ENCODE data around the gene PRMT9. TPM values are rescaled to one million over a fixed set of nuclear protein-coding genes. Genes with fewer than 3 reads are reported as not detected.

PRMT9 gene
- total and polyA plus RNA-seq, 4 experiments from 2014 or later = 4.6 to 12.6 (median 9.4) TPM

GRCh38 chr4:147725673-147726072 is 41.7 kb upstream of the PRMT9 start:
- intact Hi-C loops (cut with micrococcal nuclease) = no loop called here
- no peak overlapping the region for H3K27ac ChIP-seq (ENCODE audit: low read depth, low read length)
- DNase-seq = no peak
- H3K9me3 ChIP-seq (ENCODE audit: control insufficient read depth in 1 of 2, low read length in 2 of 2) = no peaks in the 10 kb centered on the region
- H3K4me1 ChIP-seq (ENCODE audit: insufficient read depth, low read length) = peaks cover 1% of the 10 kb centered on the region
- H3K4me3 ChIP-seq (ENCODE audit: low read length in 2 of 2) = no peak overlapping the region
- Mint-ChIP-seq H3K36me3 (no peaks in the 10 kb centered on the region), H3K9me3 (no peaks in the 10 kb centered on the region), H3K4me1 (peaks cover 0 to 6% (median 4%) of the 10 kb centered on the region in 4 donors), H3K27ac (no peak overlapping the region), H3K4me3 (no peak overlapping the region), H3K27me3 (no peaks in the 10 kb centered on the region)
- ChIA-PET CTCF (ENCODE audit: partially characterized antibody) (interaction anchor here (4.5 kb wide), 1 partner anchor 141 kb away, joined by 35 read pairs; no protein-coding TSS in a partner anchor), POLR2A (ENCODE audit: partially characterized antibody) (interaction anchor here (0.6 kb wide), 1 partner anchor 17 kb away, joined by 3 read pairs; no protein-coding TSS in a partner anchor)
- no peaks in the 10 kb centered on the region for H3K27me3 ChIP-seq (ENCODE audit: insufficient read depth, low read length)
- no peaks in the 10 kb centered on the region for H3K36me3 ChIP-seq (ENCODE audit: insufficient read depth, low read length)

- H3K27me3 ChIP-seq (ENCODE audit: insufficient read depth, low read length) = no peaks in the 10 kb centered on the region
- Mint-ChIP-seq H3K4me3 (no peak overlapping the region), H3K9me3 (no peaks in the 10 kb centered on the region), H3K4me1 (peaks cover 0 to 1% (median 0%) of the 10 kb centered on the region in 4 donors), H3K27ac (peak overlapping the region in 1 of 7 donors; percentile 83), H3K36me3 (no peaks in the 10 kb centered on the region), H3K27me3 (no peaks in the 10 kb centered on the region)
- CTCF ChIA-PET (ENCODE audit: partially characterized antibody) = interaction anchor here (1.1 kb wide), 1 partner anchor 142 kb away, joined by 5 read pairs; no protein-coding TSS in a partner anchor
- H3K9me3 ChIP-seq (ENCODE audit: control insufficient read depth in 1 of 2, low read length in 2 of 2) = no peaks in the 10 kb centered on the region
- no peaks in the 10 kb centered on the region for H3K4me1 ChIP-seq (ENCODE audit: insufficient read depth, low read length)
- POLR2A ChIA-PET (ENCODE audit: partially characterized antibody) = interaction anchor here (0.6 kb wide), 1 partner anchor 18 kb away, joined by 3 read pairs; no protein-coding TSS in a partner anchor
- H3K4me3 ChIP-seq (ENCODE audit: low read length in 2 of 2) = no peak overlapping the region
- intact Hi-C loops (cut with micrococcal nuclease) = no loop called here
- H3K27ac ChIP-seq (ENCODE audit: low read depth, low read length) = no peak overlapping the region
- DNase-seq = no peak
- no peaks in the 10 kb centered on the region for H3K36me3 ChIP-seq (ENCODE audit: insufficient read depth, low read length)
Observed at GRCh38 chr4:147724468-147725201, 40.7 kb upstream of the PRMT9 start.

DNA sequence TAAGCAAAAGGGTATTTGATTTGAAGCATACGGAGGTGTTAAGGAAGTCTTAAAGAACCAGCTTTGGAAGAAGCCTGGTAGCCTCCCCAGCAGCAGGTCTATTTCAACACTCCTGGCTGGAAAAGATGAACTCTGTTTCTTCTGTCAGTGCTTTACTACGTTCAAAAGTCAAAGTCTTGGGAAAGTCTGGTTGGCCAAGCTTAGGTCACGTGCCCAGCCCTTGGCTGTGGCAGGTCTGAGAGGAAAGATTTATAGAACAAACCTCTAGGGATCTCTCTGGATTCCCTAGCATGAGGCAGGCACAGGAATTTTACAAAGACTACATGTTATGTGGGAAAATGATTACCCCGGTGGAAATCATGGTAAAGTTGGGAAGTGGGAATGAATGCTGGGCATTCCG is 39.4 kb upstream of the PRMT9 start:
- no peaks in the 10 kb centered on the region for H3K4me1 ChIP-seq (ENCODE audit: insufficient read depth, low read length)
- DNase-seq = no peak
- no peak overlapping the region for H3K27ac ChIP-seq (ENCODE audit: low read depth, low read length)
- intact Hi-C loops (cut with micrococcal nuclease) = no loop called here
- H3K4me3 Mint-ChIP-seq = no peak overlapping the region
- no peaks in the 10 kb centered on the region for H3K9me3 Mint-ChIP-seq
- ChIA-PET CTCF (ENCODE audit: partially characterized antibody) (no interaction called here), POLR2A (ENCODE audit: partially characterized antibody) (no interaction called here)
- H3K36me3 Mint-ChIP-seq = no peaks in the 10 kb centered on the region
- H3K4me3 ChIP-seq (ENCODE audit: low read length in 2 of 2) = no peak overlapping the region
- H3K36me3 ChIP-seq (ENCODE audit: insufficient read depth, low read length) = no peaks in the 10 kb centered on the region
- H3K4me1 Mint-ChIP-seq = no peaks in the 10 kb centered on the region
- no peaks in the 10 kb centered on the region for H3K9me3 ChIP-seq (ENCODE audit: control insufficient read depth in 1 of 2, low read length in 2 of 2)
- no peaks in the 10 kb centered on the region for H3K27me3 Mint-ChIP-seq
- H3K27ac Mint-ChIP-seq = peak overlapping the region in 1 of 7 donors; percentile 55
- no peaks in the 10 kb centered on the region for H3K27me3 ChIP-seq (ENCODE audit: insufficient read depth, low read length)

DNA sequence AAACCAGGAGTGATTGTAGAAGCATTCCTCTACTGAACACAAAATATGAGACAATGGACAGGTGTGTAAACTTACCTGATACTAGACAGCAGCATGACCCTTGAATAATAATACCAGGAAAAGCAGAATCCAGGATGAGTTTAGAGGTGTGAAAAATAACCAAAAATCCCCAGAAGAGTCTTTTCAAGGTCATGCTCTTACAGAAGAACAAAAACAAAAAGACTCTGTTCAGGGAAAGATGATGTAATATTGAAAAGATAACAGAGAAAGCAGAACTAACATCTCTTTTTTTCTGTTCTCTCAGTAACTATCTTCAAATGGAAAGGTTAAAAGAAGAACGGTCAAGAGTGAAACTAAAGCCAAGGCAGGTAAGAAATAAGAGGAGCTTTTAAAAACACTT is 33.9 kb upstream of the PRMT9 start:
- Histone ChIP-seq H3K27ac (ENCODE audit: low read depth, low read length) (no peak overlapping the region), H3K9me3 (ENCODE audit: control insufficient read depth in 1 of 2, low read length in 2 of 2) (no peaks in the 10 kb centered on the region), H3K36me3 (ENCODE audit: insufficient read depth, low read length) (no peaks in the 10 kb centered on the region), H3K4me1 (ENCODE audit: insufficient read depth, low read length) (no peaks in the 10 kb centered on the region), H3K27me3 (ENCODE audit: insufficient read depth, low read length) (no peaks in the 10 kb centered on the region), H3K4me3 (ENCODE audit: low read length in 2 of 2) (no peak overlapping the region)
- H3K36me3 Mint-ChIP-seq = no peaks in the 10 kb centered on the region
- no peak overlapping the region for H3K27ac Mint-ChIP-seq
- H3K4me1 Mint-ChIP-seq = no peaks in the 10 kb centered on the region
- intact Hi-C loops (cut with micrococcal nuclease) = no loop called here
- CTCF ChIA-PET (ENCODE audit: partially characterized antibody) = interaction anchor here (0.7 to 2.2 kb wide), 2 partner anchors 148 to 149 kb away, joined by 4 to 12 read pairs; no protein-coding TSS in a partner anchor
- H3K27me3 Mint-ChIP-seq = peaks cover 1 to 5% of the 10 kb centered on the region in 2 donors
- POLR2A ChIA-PET (ENCODE audit: partially characterized antibody) = no interaction called here
- H3K4me3 Mint-ChIP-seq = no peak overlapping the region
- H3K9me3 Mint-ChIP-seq = peaks cover 0 to 1% (median 0%) of the 10 kb centered on the region in 8 donors
- DNase-seq = no peak

DNA sequence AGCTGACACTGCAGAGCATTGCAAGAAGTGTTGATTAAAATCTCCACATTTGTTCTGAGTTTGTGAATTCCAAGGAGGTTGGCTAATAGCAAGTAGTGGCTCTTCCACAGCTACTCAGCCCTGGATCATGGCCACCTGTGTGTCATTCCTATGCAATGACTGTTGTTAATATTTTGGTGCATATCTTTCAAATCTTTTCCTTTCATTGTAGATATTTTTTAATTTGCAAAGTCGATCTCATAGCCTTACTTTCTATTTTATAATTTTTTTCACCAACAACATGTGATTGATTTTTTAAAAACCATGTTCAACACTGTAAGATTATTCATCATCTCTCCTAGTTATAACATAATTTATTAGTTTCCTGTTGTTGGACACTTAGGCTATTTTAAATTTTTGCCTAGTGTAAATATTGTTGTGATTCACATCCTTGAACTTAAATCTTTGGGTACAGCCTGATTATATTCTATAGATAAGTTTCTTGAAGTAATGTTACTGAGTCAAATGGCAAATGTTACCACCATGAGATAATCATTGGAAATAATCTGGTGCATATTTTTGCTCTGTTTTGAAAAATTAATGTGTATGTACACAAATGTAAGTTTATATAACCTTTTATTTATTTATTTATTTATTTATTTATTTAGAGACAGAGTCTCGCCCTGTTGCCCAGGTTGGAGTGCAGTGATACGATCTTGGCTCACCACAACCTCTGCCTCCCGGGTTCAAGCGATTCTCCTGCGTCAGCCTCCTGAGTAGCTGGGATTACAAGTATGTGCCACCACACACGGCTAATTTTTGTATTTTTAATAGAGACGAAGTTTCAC is 30.8 kb upstream of the PRMT9 start:
- Histone ChIP-seq H3K4me3 (ENCODE audit: low read length in 2 of 2) (no peak overlapping the region), H3K27ac (ENCODE audit: low read depth, low read length) (no peak overlapping the region), H3K36me3 (ENCODE audit: insufficient read depth, low read length) (no peaks in the 10 kb centered on the region), H3K27me3 (ENCODE audit: insufficient read depth, low read length) (no peaks in the 10 kb centered on the region), H3K4me1 (ENCODE audit: insufficient read depth, low read length) (no peaks in the 10 kb centered on the region), H3K9me3 (ENCODE audit: control insufficient read depth in 1 of 2, low read length in 2 of 2) (no peaks in the 10 kb centered on the region)
- Mint-ChIP-seq H3K36me3 (no peaks in the 10 kb centered on the region), H3K9me3 (peaks cover 0 to 1% (median 0%) of the 10 kb centered on the region in 8 donors), H3K27ac (no peak overlapping the region), H3K4me1 (no peaks in the 10 kb centered on the region), H3K27me3 (peaks cover 1 to 5% of the 10 kb centered on the region in 2 donors), H3K4me3 (no peak overlapping the region)
- CTCF ChIA-PET (ENCODE audit: partially characterized antibody) = interaction anchor here (10.3 kb wide), 1 partner anchor 150 kb away, joined by 261 read pairs; no protein-coding TSS in a partner anchor
- intact Hi-C loops (cut with micrococcal nuclease) = no loop called here
- POLR2A ChIA-PET (ENCODE audit: partially characterized antibody) = no interaction called here
- DNase-seq = no peak

DNA sequence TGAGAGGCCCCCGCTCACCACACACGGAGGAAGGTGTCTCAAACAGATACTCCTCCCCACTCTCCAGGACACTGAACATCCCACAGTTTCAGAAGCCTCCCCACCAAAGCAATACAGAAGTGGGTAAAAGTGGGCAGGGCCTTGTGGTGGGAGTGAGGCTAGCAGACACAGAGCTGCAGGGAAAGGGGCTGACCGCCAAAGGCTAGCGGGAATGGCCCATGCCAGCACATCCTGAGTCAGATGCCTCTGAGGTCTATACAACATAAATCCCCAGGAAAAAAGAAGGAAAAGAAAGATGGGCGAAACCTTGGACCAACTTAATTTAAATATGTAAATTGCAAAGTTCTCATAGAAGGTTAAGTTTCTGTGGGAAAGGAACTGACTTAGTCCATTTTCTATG is 26.0 kb upstream of the PRMT9 start:
- H3K4me1 Mint-ChIP-seq = peaks cover 0 to 3% (median under 1%) of the 10 kb centered on the region in 4 donors
- POLR2A ChIA-PET (ENCODE audit: partially characterized antibody) = no interaction called here
- no peaks in the 10 kb centered on the region for H3K36me3 Mint-ChIP-seq

More for the DNA sequence above, 26.0 kb upstream of the PRMT9 start:
- Histone ChIP-seq H3K9me3 (ENCODE audit: control insufficient read depth in 1 of 2, low read length in 2 of 2) (no peaks in the 10 kb centered on the region), H3K27ac (ENCODE audit: low read depth, low read length) (no peak overlapping the region), H3K36me3 (ENCODE audit: insufficient read depth, low read length) (no peaks in the 10 kb centered on the region), H3K4me1 (ENCODE audit: insufficient read depth, low read length) (no peaks in the 10 kb centered on the region), H3K4me3 (ENCODE audit: low read length in 2 of 2) (no peak overlapping the region), H3K27me3 (ENCODE audit: insufficient read depth, low read length) (no peaks in the 10 kb centered on the region)
- intact Hi-C loops (cut with micrococcal nuclease) = loop anchor here (10.0 kb wide), 1 partner anchor 1555 kb away; no protein-coding TSS in a partner anchor
- Mint-ChIP-seq H3K4me3 (no peak overlapping the region), H3K9me3 (peaks cover 0 to 1% (median 0%) of the 10 kb centered on the region in 8 donors), H3K27me3 (peaks cover 0 to 1% of the 10 kb centered on the region in 2 donors), H3K27ac (no peak overlapping the region)
- CTCF ChIA-PET (ENCODE audit: partially characterized antibody) = interaction anchor here (0.7 to 10.3 kb wide), 10 partner anchors 8 to 159 kb away, joined by 3 to 261 read pairs (median 6); no protein-coding TSS in a partner anchor
- DNase-seq = no peak
